Tibial nerve (tissue), 4 donors: ENCODE results near the gene MIA2. TPM values are rescaled to one million over a fixed set of nuclear protein-coding genes. Genes with fewer than 3 reads are reported as not detected.
A peak's percentile ranks its signal among the peaks of the same experiment; 100 is the strongest.

Experiments used
- DNase-seq, 2 donors: peaks; one replicate each; pipeline ENCODE4 v3.0.0-alpha.2; 2019; ENCODE audit warnings: low spot score in 2 of 2
- H3K27ac ChIP-seq, 4 donors: fragments of 200-600 bp; sonication (generic) in 3 of 4; one replicate each; pipeline ENCODE4 v1.5.1; 2017 to 2019; ENCODE audit warnings: mild to moderate bottlenecking in 1 of 4
- H3K27me3 ChIP-seq, 2 donors: fragments of 200-600 bp; sonication (generic) in 1 of 2; one replicate each; pipeline versions ENCODE4 v1.5.1 to v1.6.0; 2017 to 2019
- H3K36me3 ChIP-seq, 3 donors: fragments of 200-600 bp; sonication (generic); one replicate each; pipeline ENCODE4 v1.5.1; 2018 to 2019
- H3K4me1 ChIP-seq, 4 donors: fragments of 200-600 bp; sonication (generic) in 3 of 4; one replicate each; pipeline ENCODE4 v1.5.1; 2017 to 2019
- H3K4me3 ChIP-seq, 4 donors: fragments of 200-600 bp; sonication (generic) in 3 of 4; one replicate each; pipeline ENCODE4 v1.5.1; 2017 to 2019; ENCODE audit warnings: mild to moderate bottlenecking in 1 of 4, moderate library complexity in 1 of 4
- H3K9me3 ChIP-seq, 4 donors: fragments of 200-600 bp; sonication (generic) in 3 of 4; one replicate each; pipeline ENCODE4 v1.5.1; 2017 to 2019
- CTCF ChIP-seq, 5 experiments: fragments of 200-600 bp in 3 of 5; fragments of 450-650 bp in 2 of 5; sonication (generic) in 3 of 5; IDR thresholded peaks; one replicate each; pipeline ENCODE4 v1.5.1; 2016 to 2019; ENCODE audit warnings: antibody characterized with exemption in 5 of 5, mild to moderate bottlenecking in 3 of 5, moderate library complexity in 2 of 5
- EP300 ChIP-seq, 2 donors: sonication (generic); formaldehyde crosslinking; IDR thresholded peaks; one replicate each; pipeline ENCODE4 v1.6.1; 2017; ENCODE audit warnings: antibody characterized with exemption in 2 of 2, mild to moderate bottlenecking in 1 of 2
- POLR2A ChIP-seq, 2 donors: fragments of 450-650 bp; IDR thresholded peaks; one replicate each; pipeline ENCODE4 v1.6.1; 2017; ENCODE audit warnings: antibody characterized with exemption in 2 of 2, mild to moderate bottlenecking in 2 of 2, moderate library complexity in 2 of 2
- WGBS, 2 donors: methylation state at CpG; one replicate each; pipeline ENCODE4 v1.1.5; 2018; 5-methylcytosine and 5-hydroxymethylcytosine counted together
- total RNA-seq, 4 donors: library from RNA; depleted of rRNA; stranded (reverse); fragments of >200 nt; gene quantifications; one replicate each; pipeline ENCODE4 v1.1.0, GENCODE V29; 2016

Gene MIA2
- total RNA-seq, 4 donors from 2014 or later, result 14.7 to 22.2 (median 16.3) TPM

- Histone ChIP-seq H3K9me3 (no peaks in the 10 kb centered on the region), H3K4me3 (peak overlapping the region; percentile 41 to 98 (median 92)), H3K4me1 (peaks cover 0 to 39% (median 24%) of the 10 kb centered on the region in 4 donors), H3K36me3 (no peaks in the 10 kb centered on the region), H3K27me3 (no peaks in the 10 kb centered on the region), H3K27ac (peak overlapping the region; percentile 93 to 99 (median 98))
- TF ChIP-seq POLR2A (IDR thresholded peaks at IDR 0.05) (peak; percentile 33 to 79), CTCF (IDR thresholded peaks at IDR 0.05) (peak in 4 of 5 experiments; percentile 23 to 33 (median 31)), EP300 (IDR thresholded peaks at IDR 0.05) (peak; percentile 26 to 86)
- 0% methylated on average over 23 to 29 of the region's 38 CpGs for WGBS, 2 donors
- DNase-seq, result peak; percentile 72 to 73
Measured at GRCh38 chr14:39432619-39433451, 199.1 kb downstream of the MIA2 start.

GRCh38 chr14:39433452-39433813 is 199.7 kb downstream of the MIA2 start:
- Histone ChIP-seq H3K36me3 (no peaks in the 10 kb centered on the region), H3K4me1 (peaks cover 0 to 33% (median 24%) of the 10 kb centered on the region in 4 donors), H3K4me3 (peak overlapping the region; percentile 41 to 98 (median 92)), H3K27me3 (no peaks in the 10 kb centered on the region), H3K27ac (peak overlapping the region; percentile 93 to 99 (median 98)), H3K9me3 (no peaks in the 10 kb centered on the region)
- DNase-seq, result no peak
- TF ChIP-seq EP300 (IDR thresholded peaks at IDR 0.05), result no peak
- TF ChIP-seq CTCF (IDR thresholded peaks at IDR 0.05), result no peak
- no peak for TF ChIP-seq POLR2A (IDR thresholded peaks at IDR 0.05)
- 11 to 14% methylated on average over 8 of the region's 8 CpGs for WGBS, 2 donors

GRCh38 chr14:39434401-39434800 is 200.7 kb downstream of the MIA2 start:
- no peak overlapping the region for H3K4me3 ChIP-seq

GRCh38 chr14:39435241-39435640 is 201.5 kb downstream of the MIA2 start:
- Histone ChIP-seq H3K4me3 (no peak overlapping the region), H3K36me3 (no peaks in the 10 kb centered on the region), H3K27ac (no peak overlapping the region), H3K27me3 (no peaks in the 10 kb centered on the region), H3K9me3 (no peaks in the 10 kb centered on the region), H3K4me1 (peaks cover 0 to 15% (median 9%) of the 10 kb centered on the region in 4 donors)
- WGBS, 2 donors, result 76 to 88% methylated on average over 6 of the region's 6 CpGs
- TF ChIP-seq CTCF (IDR thresholded peaks at IDR 0.05), result no peak
- no peak for TF ChIP-seq POLR2A (IDR thresholded peaks at IDR 0.05)
- no peak for TF ChIP-seq EP300 (IDR thresholded peaks at IDR 0.05)
- DNase-seq, result no peak

More at GRCh38 chr14:39434401-39434800, 200.7 kb downstream of the MIA2 start:
- H3K9me3 ChIP-seq, result no peaks in the 10 kb centered on the region
- H3K27me3 ChIP-seq, result no peaks in the 10 kb centered on the region
- no peak for DNase-seq
- no peak overlapping the region for H3K27ac ChIP-seq
- H3K36me3 ChIP-seq, result no peaks in the 10 kb centered on the region
- peaks cover 0 to 23% (median 16%) of the 10 kb centered on the region in 4 donors for H3K4me1 ChIP-seq
- TF ChIP-seq POLR2A (IDR thresholded peaks at IDR 0.05), result no peak
- TF ChIP-seq EP300 (IDR thresholded peaks at IDR 0.05), result no peak
- no peak for TF ChIP-seq CTCF (IDR thresholded peaks at IDR 0.05)
- 78 to 79% methylated on average over 2 of the region's 2 CpGs for WGBS, 2 donors

Other genes starting within 250 kb of the MIA2 start
- gene SEC23A, start 130.7 kb upstream of the MIA2 start, total RNA-seq, result 100 to 1,000 TPM in 1 of 4 donors, 10 to 100 TPM in 3; 64.0 to 118 (median 91.9) TPM
- gene GEMIN2, start 119.6 kb upstream of the MIA2 start, total RNA-seq, result 10 to 100 TPM; 12.0 to 26.1 (median 20.6) TPM
- 10 to 100 TPM; 16.1 to 22.9 (median 21.6) TPM for gene TRAPPC6B, start 63.6 kb upstream of the MIA2 start, total RNA-seq
- gene PNN, start 58.7 kb upstream of the MIA2 start, total RNA-seq, result 10 to 100 TPM; 38.2 to 40.2 (median 38.7) TPM
- 10 to 100 TPM; 12.9 to 18.4 (median 16.2) TPM for gene FBXO33, start 198.5 kb downstream of the MIA2 start, total RNA-seq